HepG2 (cell line): Measurements from ENCODE around the gene TACC3. TPM values are rescaled to one million over a fixed set of nuclear protein-coding genes. Genes with fewer than 3 reads are reported as not detected.

Source experiments
- CCAR2 ChIP-seq: fragments of 200-400 bp; formaldehyde crosslinking; optimal IDR thresholded peaks from 2 replicates; pipeline ENCODE3; 2018; ENCODE audit warnings: low read depth, mild to moderate bottlenecking, low read length, moderate library complexity
- KAT2B ChIP-seq: fragments of 150-350 bp; IDR thresholded peaks from 2 replicates; pipeline ENCODE4 v1.6.1; 2014; ENCODE audit warnings: low read depth, low read length, borderline replicate concordance
- MEF2D ChIP-seq: sonication (generic); formaldehyde crosslinking; IDR thresholded peaks from 2 replicates; pipeline ENCODE4 v1.5.1; 2020; ENCODE audit warnings: mild to moderate bottlenecking, missing genetic modification reagents
- RFX5 ChIP-seq: IDR thresholded peaks from 2 replicates; pipeline ENCODE4 v1.6.1; 2011; ENCODE audit warnings: low read depth, low read length, improper control_type of control experiment
- SAFB2 ChIP-seq: sonication (generic); formaldehyde crosslinking; IDR thresholded peaks from 2 replicates; pipeline ENCODE4 v1.5.1; 2020; ENCODE audit warnings: missing genetic modification reagents, low read depth, mild to moderate bottlenecking, borderline replicate concordance
- SNRNP70 ChIP-seq: fragments of 200-400 bp; formaldehyde crosslinking; IDR thresholded peaks from 2 replicates; pipeline ENCODE4 v1.6.1; 2017; ENCODE audit warnings: mild to moderate bottlenecking, low read depth, low read length, moderate library complexity
- SRY ChIP-seq: sonication (generic); formaldehyde crosslinking; IDR thresholded peaks from 2 replicates; pipeline ENCODE4 v1.8.0; 2022; ENCODE audit warnings: mild to moderate bottlenecking, missing genetic modification reagents
- SUZ12 ChIP-seq: fragments of 150-350 bp; IDR thresholded peaks from 2 replicates; pipeline ENCODE4 v1.6.1; 2014; ENCODE audit warnings: low read depth, low read length
- ZNF260 ChIP-seq: sonication (generic); formaldehyde crosslinking; IDR thresholded peaks from 2 replicates; pipeline ENCODE4 v1.4.0; 2020; ENCODE audit warnings: missing genetic modification reagents, low read depth, mild to moderate bottlenecking, borderline replicate concordance
- ZNF382 ChIP-seq: sonication (generic); formaldehyde crosslinking; IDR thresholded peaks from 2 replicates; pipeline ENCODE4 v1.5.0; 2020; ENCODE audit warnings: missing genetic modification reagents, mild to moderate bottlenecking, borderline replicate concordance
- ZNF737 ChIP-seq: sonication (generic); formaldehyde crosslinking; IDR thresholded peaks from 2 replicates; pipeline ENCODE4 v1.5.0; 2020; ENCODE audit warnings: missing genetic modification reagents, mild to moderate bottlenecking, borderline replicate concordance
- polyA plus RNA-seq, 8 experiments: library from polyadenylated mRNA; depleted of rRNA in 3 of 8; stranded (reverse) in 7 of 8; unstranded in 1 of 8; fragments of >200 nt; fragmentation: Illumina TruSeq in 4 of 8; extraction: Trizol in 4 of 8; gene quantifications; 2 replicates each; pipeline versions ENCODE4 v1.2.1 to v1.2.3, GENCODE V29; 2011 to 2016; ENCODE audit warnings: low read depth in 4 of 8, missing spikeins in 1 of 8, mixed read lengths in 1 of 8; ENCODE audit not compliant: insufficient read depth in 1 of 8
- total RNA-seq, 5 experiments: library from RNA; depleted of rRNA; stranded (reverse); fragments of >200 nt; fragmentation: Illumina TruSeq; extraction: Trizol; gene quantifications; 2 replicates each; pipeline ENCODE4 v1.2.3, GENCODE V29; 2016; ENCODE audit warnings: low read depth in 1 of 5
- TF ChIP-seq, protein P1 (sequence below): sonication (generic); formaldehyde crosslinking; IDR thresholded peaks from 2 replicates; pipeline ENCODE4 v1.5.0; 2020; ENCODE audit warnings: mild to moderate bottlenecking, missing genetic modification reagents, borderline replicate concordance
- TF ChIP-seq, protein P2 (sequence below): IDR thresholded peaks from 2 replicates; pipeline ENCODE4 v1.6.1; 2016; ENCODE audit warnings: low read depth, missing genetic modification reagents, missing compliant biosample characterization
- TF ChIP-seq, protein P3 (sequence below): IDR thresholded peaks from 2 replicates; pipeline ENCODE4 v1.6.1; 2016
- TF ChIP-seq, protein P4 (sequence below): sonication (generic); formaldehyde crosslinking; IDR thresholded peaks from 2 replicates; pipeline ENCODE4 v1.5.1; 2020; ENCODE audit warnings: missing genetic modification reagents, mild to moderate bottlenecking, borderline replicate concordance

The TACC3 gene
- total and polyA plus RNA-seq, 2 of the 13 experiments (the other 11 are each of a cell fraction or from before 2014, with no cell fraction given) = 20.3 to 21.2 TPM

DNA sequence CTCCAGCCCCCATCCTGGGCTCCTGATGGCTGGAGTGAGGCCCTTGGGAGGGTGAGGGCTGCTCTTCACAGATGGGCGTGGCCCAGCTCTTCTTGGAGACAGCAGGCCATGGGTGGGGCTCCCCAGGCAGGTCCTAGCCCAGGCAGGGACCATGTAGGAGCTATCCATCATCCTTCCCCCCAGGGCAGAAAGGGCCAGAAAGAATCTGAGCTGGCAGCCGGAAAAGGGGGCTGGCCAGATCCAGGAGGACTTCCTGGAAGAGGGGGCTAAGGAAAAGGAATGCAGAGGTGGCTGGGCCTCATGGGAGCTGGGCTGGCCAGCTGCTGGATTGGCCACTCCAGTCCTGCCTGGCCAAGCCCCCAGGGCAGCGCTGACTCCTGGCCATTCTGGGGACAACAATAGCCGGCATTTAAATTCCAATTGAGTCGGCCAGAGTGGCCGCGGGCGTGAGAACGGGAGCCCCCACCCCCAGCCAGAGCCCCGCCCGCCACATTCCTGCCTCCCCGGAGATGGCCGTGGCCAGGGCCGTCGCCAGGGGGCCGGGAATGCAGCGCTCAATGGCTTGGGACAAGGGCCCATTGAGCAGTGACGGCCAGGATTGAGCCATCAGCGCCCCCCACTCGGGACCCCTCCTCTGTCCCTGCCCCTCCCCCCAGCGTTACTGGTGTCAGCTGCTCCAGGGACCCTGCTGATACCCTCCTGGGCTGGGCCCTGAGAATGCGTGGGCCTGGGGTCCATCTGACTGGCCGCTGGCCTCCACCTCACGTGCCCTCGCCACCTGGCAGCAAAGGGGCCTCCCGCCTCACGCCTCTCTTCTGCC lies 56.7 kb downstream of the TACC3 start (continued):
- TF ChIP-seq, protein P1, sequence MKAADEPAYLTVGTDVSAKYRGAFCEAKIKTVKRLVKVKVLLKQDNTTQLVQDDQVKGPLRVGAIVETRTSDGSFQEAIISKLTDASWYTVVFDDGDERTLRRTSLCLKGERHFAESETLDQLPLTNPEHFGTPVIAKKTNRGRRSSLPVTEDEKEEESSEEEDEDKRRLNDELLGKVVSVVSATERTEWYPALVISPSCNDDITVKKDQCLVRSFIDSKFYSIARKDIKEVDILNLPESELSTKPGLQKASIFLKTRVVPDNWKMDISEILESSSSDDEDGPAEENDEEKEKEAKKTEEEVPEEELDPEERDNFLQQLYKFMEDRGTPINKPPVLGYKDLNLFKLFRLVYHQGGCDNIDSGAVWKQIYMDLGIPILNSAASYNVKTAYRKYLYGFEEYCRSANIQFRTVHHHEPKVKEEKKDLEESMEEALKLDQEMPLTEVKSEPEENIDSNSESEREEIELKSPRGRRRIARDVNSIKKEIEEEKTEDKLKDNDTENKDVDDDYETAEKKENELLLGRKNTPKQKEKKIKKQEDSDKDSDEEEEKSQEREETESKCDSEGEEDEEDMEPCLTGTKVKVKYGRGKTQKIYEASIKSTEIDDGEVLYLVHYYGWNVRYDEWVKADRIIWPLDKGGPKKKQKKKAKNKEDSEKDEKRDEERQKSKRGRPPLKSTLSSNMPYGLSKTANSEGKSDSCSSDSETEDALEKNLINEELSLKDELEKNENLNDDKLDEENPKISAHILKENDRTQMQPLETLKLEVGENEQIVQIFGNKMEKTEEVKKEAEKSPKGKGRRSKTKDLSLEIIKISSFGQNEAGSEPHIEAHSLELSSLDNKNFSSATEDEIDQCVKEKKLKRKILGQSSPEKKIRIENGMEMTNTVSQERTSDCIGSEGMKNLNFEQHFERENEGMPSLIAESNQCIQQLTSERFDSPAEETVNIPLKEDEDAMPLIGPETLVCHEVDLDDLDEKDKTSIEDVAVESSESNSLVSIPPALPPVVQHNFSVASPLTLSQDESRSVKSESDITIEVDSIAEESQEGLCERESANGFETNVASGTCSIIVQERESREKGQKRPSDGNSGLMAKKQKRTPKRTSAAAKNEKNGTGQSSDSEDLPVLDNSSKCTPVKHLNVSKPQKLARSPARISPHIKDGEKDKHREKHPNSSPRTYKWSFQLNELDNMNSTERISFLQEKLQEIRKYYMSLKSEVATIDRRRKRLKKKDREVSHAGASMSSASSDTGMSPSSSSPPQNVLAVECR = peak; percentile 39; the same call in 1 of the 2 replicates
- TF ChIP-seq, protein P2, sequence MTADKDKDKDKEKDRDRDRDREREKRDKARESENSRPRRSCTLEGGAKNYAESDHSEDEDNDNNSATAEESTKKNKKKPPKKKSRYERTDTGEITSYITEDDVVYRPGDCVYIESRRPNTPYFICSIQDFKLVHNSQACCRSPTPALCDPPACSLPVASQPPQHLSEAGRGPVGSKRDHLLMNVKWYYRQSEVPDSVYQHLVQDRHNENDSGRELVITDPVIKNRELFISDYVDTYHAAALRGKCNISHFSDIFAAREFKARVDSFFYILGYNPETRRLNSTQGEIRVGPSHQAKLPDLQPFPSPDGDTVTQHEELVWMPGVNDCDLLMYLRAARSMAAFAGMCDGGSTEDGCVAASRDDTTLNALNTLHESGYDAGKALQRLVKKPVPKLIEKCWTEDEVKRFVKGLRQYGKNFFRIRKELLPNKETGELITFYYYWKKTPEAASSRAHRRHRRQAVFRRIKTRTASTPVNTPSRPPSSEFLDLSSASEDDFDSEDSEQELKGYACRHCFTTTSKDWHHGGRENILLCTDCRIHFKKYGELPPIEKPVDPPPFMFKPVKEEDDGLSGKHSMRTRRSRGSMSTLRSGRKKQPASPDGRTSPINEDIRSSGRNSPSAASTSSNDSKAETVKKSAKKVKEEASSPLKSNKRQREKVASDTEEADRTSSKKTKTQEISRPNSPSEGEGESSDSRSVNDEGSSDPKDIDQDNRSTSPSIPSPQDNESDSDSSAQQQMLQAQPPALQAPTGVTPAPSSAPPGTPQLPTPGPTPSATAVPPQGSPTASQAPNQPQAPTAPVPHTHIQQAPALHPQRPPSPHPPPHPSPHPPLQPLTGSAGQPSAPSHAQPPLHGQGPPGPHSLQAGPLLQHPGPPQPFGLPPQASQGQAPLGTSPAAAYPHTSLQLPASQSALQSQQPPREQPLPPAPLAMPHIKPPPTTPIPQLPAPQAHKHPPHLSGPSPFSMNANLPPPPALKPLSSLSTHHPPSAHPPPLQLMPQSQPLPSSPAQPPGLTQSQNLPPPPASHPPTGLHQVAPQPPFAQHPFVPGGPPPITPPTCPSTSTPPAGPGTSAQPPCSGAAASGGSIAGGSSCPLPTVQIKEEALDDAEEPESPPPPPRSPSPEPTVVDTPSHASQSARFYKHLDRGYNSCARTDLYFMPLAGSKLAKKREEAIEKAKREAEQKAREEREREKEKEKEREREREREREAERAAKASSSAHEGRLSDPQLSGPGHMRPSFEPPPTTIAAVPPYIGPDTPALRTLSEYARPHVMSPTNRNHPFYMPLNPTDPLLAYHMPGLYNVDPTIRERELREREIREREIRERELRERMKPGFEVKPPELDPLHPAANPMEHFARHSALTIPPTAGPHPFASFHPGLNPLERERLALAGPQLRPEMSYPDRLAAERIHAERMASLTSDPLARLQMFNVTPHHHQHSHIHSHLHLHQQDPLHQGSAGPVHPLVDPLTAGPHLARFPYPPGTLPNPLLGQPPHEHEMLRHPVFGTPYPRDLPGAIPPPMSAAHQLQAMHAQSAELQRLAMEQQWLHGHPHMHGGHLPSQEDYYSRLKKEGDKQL (CRISPR knock-in tag) = no peak
- no peak for TF ChIP-seq ZNF382 (CRISPR knock-in tag)
- no peak for TF ChIP-seq SAFB2
- TF ChIP-seq, protein P3, sequence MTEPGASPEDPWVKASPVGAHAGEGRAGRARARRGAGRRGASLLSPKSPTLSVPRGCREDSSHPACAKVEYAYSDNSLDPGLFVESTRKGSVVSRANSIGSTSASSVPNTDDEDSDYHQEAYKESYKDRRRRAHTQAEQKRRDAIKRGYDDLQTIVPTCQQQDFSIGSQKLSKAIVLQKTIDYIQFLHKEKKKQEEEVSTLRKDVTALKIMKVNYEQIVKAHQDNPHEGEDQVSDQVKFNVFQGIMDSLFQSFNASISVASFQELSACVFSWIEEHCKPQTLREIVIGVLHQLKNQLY = no peak
- TF ChIP-seq, protein P4, sequence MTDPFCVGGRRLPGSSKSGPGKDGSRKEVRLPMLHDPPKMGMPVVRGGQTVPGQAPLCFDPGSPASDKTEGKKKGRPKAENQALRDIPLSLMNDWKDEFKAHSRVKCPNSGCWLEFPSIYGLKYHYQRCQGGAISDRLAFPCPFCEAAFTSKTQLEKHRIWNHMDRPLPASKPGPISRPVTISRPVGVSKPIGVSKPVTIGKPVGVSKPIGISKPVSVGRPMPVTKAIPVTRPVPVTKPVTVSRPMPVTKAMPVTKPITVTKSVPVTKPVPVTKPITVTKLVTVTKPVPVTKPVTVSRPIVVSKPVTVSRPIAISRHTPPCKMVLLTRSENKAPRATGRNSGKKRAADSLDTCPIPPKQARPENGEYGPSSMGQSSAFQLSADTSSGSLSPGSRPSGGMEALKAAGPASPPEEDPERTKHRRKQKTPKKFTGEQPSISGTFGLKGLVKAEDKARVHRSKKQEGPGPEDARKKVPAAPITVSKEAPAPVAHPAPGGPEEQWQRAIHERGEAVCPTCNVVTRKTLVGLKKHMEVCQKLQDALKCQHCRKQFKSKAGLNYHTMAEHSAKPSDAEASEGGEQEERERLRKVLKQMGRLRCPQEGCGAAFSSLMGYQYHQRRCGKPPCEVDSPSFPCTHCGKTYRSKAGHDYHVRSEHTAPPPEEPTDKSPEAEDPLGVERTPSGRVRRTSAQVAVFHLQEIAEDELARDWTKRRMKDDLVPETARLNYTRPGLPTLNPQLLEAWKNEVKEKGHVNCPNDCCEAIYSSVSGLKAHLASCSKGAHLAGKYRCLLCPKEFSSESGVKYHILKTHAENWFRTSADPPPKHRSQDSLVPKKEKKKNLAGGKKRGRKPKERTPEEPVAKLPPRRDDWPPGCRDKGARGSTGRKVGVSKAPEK (CRISPR knock-in tag) = no peak
- TF ChIP-seq KAT2B = no peak
- peak; percentile 40 for TF ChIP-seq CCAR2
- TF ChIP-seq MEF2D = no peak
- TF ChIP-seq RFX5 = no peak
- no peak for TF ChIP-seq ZNF260
- no peak for TF ChIP-seq SNRNP70
- TF ChIP-seq ZNF737 (CRISPR knock-in tag) = no peak
- no peak for TF ChIP-seq SRY
- no peak for TF ChIP-seq SUZ12
